ENCODE measurements around the gene HDAC4. TPM values are rescaled to one million over a fixed set of nuclear protein-coding genes. Genes with fewer than 3 reads are reported as not detected.

HDAC4 gene
- total and polyA plus RNA-seq, 2 of the 8 experiments (the other 6 are each of a cell fraction or from before 2014, with no cell fraction given): 15.4 to 31.5 TPM

GRCh38 chr2:239175181-239175580, 225.6 kb downstream of the HDAC4 start (continued):
- TF ChIP-seq, protein P1, sequence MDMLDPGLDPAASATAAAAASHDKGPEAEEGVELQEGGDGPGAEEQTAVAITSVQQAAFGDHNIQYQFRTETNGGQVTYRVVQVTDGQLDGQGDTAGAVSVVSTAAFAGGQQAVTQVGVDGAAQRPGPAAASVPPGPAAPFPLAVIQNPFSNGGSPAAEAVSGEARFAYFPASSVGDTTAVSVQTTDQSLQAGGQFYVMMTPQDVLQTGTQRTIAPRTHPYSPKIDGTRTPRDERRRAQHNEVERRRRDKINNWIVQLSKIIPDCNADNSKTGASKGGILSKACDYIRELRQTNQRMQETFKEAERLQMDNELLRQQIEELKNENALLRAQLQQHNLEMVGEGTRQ (IDR thresholded peaks at IDR 0.05; ENCODE audit: low read length): no peak
- no peak for TF ChIP-seq JUN (IDR thresholded peaks at IDR 0.05; ENCODE audit: low read depth, low read length)

Measured in H1 (cell line).